Inferior parietal cortex (tissue), 1 donor: ENCODE data around the gene RFPL2.

ENCODE experiments used
- DNase-seq: peaks from one replicate; pipeline ENCODE4 v3.0.0-alpha.2; 2016; ENCODE audit errors: extremely low spot score

Gene RFPL2

GRCh38 chr22:32204856-32205722 lies at the start of gene RFPL2:
Gene RFPL2 (minus strand): TSS chr22:32205073. CDS start chr22:32202451, 2,622 bp downstream.
- peak; percentile 38 for DNase-seq

GRCh38 chr22:32249231-32249630 lies 44.4 kb upstream of the RFPL2 start:
- DNase-seq, result no peak

DNA sequence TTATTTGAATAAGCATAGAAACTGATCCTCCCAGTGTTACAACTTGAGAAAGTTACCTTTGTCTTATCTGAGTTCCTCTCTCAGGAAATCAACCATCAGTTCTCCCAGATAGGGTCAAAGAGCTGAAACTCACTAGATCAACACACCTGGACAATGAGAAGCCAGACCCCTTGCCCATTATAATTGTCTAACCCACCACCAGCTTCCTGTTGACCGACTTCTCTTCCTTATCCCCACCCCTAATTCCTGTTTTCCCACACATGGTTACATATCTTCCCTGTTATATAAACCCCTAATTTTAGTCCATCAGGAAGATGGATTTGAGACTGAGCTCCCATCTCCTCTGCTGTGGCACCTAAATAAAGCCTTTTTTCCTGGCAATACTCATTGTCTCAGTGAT lies 43.4 kb upstream of the RFPL2 start:
- DNase-seq, result no peak

- no peak for DNase-seq
Observed at GRCh38 chr22:32246166-32246565, 41.3 kb upstream of the RFPL2 start.

- DNase-seq, result no peak
Observed at GRCh38 chr22:32245042-32245441, 40.2 kb upstream of the RFPL2 start.

DNA sequence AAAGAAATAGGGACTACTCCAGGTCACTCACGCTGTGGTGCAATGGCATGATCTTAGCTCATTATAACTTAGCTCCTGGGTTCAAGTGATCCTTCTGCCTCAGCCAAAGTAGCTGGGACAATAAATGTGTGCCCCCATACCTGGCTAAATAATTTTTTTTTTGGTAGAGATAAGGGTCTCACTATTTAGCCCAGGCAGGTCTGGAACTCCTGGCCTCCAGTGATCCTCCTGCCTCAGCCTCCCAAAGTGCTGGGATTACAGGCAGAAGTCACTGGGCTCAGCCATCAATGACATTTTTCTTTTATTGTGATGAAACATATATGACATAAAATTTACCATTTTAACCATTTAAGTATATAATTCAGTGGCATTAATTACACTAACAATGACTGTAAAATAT lies 39.7 kb upstream of the RFPL2 start:
- DNase-seq, result no peak

- DNase-seq, result no peak
Observed at GRCh38 chr22:32240461-32240860, 35.6 kb upstream of the RFPL2 start.

- DNase-seq, result no peak
Observed at GRCh38 chr22:32237906-32238305, 33.0 kb upstream of the RFPL2 start.

DNA sequence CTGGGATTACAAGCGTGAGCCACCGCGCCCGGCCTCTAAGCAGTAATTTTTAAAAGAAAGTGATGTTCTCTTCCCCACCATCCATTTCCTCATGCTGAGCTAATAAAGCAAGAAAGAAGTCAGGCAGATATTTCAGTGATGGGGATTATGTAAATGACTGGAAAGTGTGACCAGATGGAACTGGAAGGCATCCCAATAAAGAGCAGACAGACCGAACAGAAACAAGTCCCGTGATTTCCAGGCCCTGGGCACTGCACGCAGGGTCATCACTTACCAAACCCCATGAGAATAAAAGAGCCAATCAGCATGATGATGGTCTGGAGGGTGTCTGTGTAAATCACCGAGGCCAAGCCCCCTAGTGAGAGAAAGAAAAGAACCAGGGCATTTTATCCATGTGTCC lies 32.1 kb upstream of the RFPL2 start:
- no peak for DNase-seq

GRCh38 chr22:32233091-32233490 lies 28.2 kb upstream of the RFPL2 start:
- DNase-seq, result no peak

- no peak for DNase-seq
Observed at GRCh38 chr22:32232191-32232830, 27.4 kb upstream of the RFPL2 start.

- DNase-seq, result no peak
Observed at GRCh38 chr22:32226326-32227104, 21.6 kb upstream of the RFPL2 start.

- no peak for DNase-seq
Observed at GRCh38 chr22:32222991-32223390, 18.1 kb upstream of the RFPL2 start.

DNA sequence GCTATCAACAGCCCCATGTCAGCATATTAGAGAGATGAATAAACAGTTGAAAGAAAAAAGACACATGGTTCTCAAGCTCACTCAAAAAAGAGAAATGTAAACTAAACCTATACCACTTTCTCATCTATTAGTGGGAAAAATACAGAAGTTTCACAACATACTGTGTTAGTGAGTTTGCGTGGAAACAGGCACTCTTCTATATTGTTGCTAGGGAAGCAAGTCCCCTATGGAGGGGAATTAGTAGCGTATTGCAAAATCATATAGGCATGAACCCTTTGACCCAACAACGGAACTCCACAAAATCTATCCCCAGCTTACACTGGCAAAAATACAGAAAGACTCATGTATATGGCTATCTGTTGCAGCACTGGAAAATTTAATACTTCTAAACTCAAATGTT lies 14.2 kb upstream of the RFPL2 start:
- DNase-seq, result no peak

DNA sequence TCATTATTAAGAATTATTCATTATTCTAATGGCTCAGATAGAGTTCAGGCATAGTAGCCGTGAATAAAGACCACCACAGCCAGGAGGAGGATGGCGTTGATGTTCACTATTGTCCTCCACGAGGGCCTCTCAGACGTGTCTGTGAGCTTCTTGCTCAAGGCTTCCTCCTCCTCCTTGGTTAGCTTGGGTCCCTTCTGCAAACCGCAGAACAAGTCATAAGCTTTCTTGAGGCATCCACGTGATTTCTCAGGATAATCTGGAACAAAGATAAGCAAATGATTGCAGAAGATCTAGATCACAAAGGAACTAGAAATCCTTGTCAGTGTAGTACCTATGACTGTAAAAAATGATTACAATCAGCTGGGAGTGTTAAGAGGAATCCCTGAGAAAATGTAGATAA lies 13.6 kb upstream of the RFPL2 start:
- no peak for DNase-seq

DNA sequence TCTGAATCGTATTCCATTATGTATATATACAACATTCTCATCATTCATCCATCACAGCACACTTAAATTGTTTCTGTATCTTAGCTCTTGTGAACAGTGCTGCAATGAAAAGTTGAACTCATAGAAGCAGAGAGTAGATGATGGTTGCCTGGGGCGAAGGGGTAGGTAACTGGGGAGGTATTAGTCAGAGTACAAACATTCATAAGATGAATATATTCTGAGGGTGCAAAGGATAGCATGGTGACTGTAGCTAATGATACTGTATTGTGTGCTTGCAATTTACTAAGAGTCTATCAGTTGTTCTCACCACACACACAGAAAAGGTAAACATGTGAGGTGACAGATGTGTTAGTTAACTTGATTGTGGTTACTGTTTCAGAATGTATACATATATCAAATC lies 12.6 kb upstream of the RFPL2 start:
- DNase-seq, result no peak

DNA sequence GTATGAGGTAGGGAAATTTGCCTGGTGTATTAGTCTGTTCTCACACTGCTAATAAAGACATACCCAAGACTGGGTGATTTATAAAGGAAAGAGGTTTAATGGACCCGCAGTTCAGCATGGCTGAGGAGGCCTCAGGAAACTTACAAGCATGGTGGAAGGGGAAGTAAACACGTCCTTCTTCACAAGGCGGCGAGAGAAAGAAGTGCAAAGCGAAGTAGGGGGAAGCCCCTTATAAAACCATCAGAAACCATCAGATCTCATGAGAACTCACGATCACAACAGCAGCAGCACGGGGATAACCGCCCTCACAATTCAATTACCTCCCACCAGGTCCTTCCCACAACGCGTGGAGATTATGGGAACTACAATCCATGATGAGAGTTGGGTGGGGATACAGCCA lies 12.0 kb upstream of the RFPL2 start:
- no peak for DNase-seq

GRCh38 chr22:32211011-32211410 lies 6.1 kb upstream of the RFPL2 start:
- DNase-seq, result no peak

GRCh38 chr22:32208681-32209080 lies 3.8 kb upstream of the RFPL2 start:
- DNase-seq, result no peak

DNA sequence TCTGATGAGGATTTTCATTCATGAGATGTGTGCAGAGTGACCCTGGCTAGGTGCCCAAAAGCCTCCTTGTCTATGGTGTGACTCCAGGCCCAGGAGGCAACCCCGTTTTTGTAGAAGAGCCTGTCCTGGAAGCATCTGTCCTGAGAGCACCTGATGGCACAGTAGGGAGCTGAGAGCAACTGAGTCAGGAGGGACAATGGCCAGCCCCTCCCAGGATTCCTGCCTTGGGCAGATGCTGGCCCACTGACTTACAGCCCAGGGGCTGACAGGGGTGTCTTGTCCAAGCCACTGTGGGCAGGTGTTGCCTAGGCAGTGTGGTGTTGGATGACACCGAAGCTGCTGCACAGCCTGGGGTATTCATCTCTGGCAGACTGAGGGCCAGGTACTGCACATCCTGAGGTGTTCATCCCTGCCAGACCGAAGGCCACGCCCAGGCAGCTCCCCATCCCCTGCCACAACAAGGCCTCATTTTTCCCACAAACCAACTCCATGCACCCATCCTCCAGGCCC lies 3.2 kb upstream of the RFPL2 start:
- DNase-seq, result no peak

- no peak for DNase-seq
Observed at GRCh38 chr22:32206774-32207758, 2.2 kb upstream of the RFPL2 start.
